ENCODE data around the gene GINS3. TPM values are rescaled to one million over a fixed set of nuclear protein-coding genes. Genes with fewer than 3 reads are reported as not detected.

The GINS3 gene
- total and polyA plus RNA-seq, 2 experiments from 2014 or later = 2.1 to 3.0 TPM

DNA sequence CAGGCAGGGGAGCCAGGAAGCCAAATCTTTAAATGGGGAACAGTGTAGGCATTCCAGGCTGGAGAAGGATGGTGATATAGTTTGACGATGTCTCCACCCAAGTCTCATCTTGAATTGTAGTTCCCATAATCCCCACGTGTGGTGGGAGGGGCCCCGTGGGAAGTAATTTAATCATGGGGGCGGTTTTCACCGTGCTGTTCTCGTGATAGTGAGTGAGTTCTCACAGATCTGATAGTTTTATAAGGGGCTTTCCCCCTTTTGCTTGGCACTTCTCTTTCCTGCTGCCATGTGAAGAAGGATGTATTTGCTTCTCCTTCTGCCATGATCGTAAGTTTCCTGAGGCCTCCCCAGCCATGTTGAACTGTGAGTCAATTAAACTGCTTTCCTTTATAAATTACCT is 28.8 kb downstream of the GINS3 start:
- Histone ChIP-seq H3K9me2 (replicated peaks; ENCODE audit: insufficient read depth) (no peaks in the 10 kb centered on the region), H3K4me3 (no peak overlapping the region), H3K9me3 (ENCODE audit: low read depth) (no peaks in the 10 kb centered on the region), H3K4me1 (ENCODE audit: insufficient read depth) (no peaks in the 10 kb centered on the region), H3K27me3 (no peaks in the 10 kb centered on the region), H2AFZ (no peak overlapping the region), H3K4me2 (no peak overlapping the region), H3K36me3 (replicated peaks; ENCODE audit: insufficient read depth, low read depth) (no peaks in the 10 kb centered on the region), H4K20me1 (ENCODE audit: insufficient read depth, poor library complexity, severe bottlenecking) (no peaks in the 10 kb centered on the region), H3K27ac (no peak overlapping the region), H3K79me2 (no peaks in the 10 kb centered on the region)
- 60% methylated on average over 7 of the region's 7 CpGs for WGBS (ENCODE audit: low lambda C conversion rate, missing lambda C conversion rate)
- no peak for DNase-seq (ENCODE audit: low spot score)
- TF ChIP-seq EZH2 (IDR thresholded peaks at IDR 0.05; ENCODE audit: borderline replicate concordance) = no peak
- no peak for TF ChIP-seq EZH2phosphoT487 (IDR thresholded peaks at IDR 0.05; ENCODE audit: low read depth, severe bottlenecking, unreplicated experiment)
- TF ChIP-seq, protein P1, sequence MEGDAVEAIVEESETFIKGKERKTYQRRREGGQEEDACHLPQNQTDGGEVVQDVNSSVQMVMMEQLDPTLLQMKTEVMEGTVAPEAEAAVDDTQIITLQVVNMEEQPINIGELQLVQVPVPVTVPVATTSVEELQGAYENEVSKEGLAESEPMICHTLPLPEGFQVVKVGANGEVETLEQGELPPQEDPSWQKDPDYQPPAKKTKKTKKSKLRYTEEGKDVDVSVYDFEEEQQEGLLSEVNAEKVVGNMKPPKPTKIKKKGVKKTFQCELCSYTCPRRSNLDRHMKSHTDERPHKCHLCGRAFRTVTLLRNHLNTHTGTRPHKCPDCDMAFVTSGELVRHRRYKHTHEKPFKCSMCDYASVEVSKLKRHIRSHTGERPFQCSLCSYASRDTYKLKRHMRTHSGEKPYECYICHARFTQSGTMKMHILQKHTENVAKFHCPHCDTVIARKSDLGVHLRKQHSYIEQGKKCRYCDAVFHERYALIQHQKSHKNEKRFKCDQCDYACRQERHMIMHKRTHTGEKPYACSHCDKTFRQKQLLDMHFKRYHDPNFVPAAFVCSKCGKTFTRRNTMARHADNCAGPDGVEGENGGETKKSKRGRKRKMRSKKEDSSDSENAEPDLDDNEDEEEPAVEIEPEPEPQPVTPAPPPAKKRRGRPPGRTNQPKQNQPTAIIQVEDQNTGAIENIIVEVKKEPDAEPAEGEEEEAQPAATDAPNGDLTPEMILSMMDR (IDR thresholded peaks at IDR 0.05; ENCODE audit: poor library complexity) = no peak

DNA sequence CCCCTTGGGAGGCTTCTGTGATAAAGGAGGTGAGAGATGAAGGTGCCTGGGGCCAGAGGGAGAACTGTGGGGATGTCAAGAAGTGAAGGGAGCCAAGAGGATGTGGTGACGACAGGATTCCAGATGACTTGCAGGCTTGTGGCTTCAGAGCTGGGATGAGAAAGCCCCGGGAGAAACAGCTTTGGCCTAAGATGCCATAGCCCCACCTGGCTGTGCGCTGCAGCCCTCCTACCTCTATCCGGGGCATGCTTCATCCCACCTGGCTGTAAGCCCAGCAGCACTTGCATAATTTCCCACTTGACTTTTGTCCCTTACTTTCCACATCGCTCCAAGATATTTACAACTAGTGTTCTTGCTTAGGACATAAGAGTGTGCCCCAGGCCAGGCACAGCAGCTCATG is 29.3 kb downstream of the GINS3 start:
- Histone ChIP-seq H3K9me3 (ENCODE audit: low read depth) (no peaks in the 10 kb centered on the region), H3K4me1 (ENCODE audit: insufficient read depth) (no peaks in the 10 kb centered on the region), H3K36me3 (replicated peaks; ENCODE audit: insufficient read depth, low read depth) (no peaks in the 10 kb centered on the region), H3K27ac (no peak overlapping the region), H3K4me3 (no peak overlapping the region), H4K20me1 (ENCODE audit: insufficient read depth, poor library complexity, severe bottlenecking) (no peaks in the 10 kb centered on the region), H3K9me2 (replicated peaks; ENCODE audit: insufficient read depth) (no peaks in the 10 kb centered on the region), H3K79me2 (no peaks in the 10 kb centered on the region), H3K27me3 (no peaks in the 10 kb centered on the region), H2AFZ (no peak overlapping the region), H3K4me2 (no peak overlapping the region)
- 67% methylated on average over 5 of the region's 5 CpGs for WGBS (ENCODE audit: low lambda C conversion rate, missing lambda C conversion rate)
- TF ChIP-seq EZH2 (IDR thresholded peaks at IDR 0.05; ENCODE audit: borderline replicate concordance) (no peak), EZH2phosphoT487 (IDR thresholded peaks at IDR 0.05; ENCODE audit: low read depth, severe bottlenecking, unreplicated experiment) (no peak)
- TF ChIP-seq, protein P1 (IDR thresholded peaks at IDR 0.05; ENCODE audit: poor library complexity) = no peak
- DNase-seq (ENCODE audit: low spot score) = no peak

DNA sequence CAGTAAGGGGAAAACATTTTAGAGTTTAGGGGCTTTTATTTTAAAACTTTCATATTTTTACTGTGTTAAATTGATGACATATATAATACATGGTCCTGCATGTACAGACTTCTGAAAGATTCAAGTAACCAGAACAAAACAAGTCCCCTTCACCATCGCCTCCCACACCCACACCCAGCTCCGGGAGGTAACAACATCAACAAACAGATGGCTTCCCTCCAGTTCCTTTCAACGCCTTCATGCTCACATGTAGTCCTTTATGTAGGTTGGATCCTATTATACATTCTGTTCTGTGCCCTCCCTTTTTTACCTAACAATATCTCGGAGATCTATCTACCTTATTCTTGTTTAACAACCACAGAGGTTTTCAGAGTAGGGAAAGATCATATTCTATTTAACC is 30.5 kb downstream of the GINS3 start:
- Histone ChIP-seq H3K79me2 (no peaks in the 10 kb centered on the region), H4K20me1 (ENCODE audit: insufficient read depth, poor library complexity, severe bottlenecking) (no peaks in the 10 kb centered on the region), H3K9me2 (replicated peaks; ENCODE audit: insufficient read depth) (no peaks in the 10 kb centered on the region), H3K27me3 (no peaks in the 10 kb centered on the region), H3K4me1 (ENCODE audit: insufficient read depth) (no peaks in the 10 kb centered on the region), H3K27ac (no peak overlapping the region), H3K9me3 (ENCODE audit: low read depth) (no peaks in the 10 kb centered on the region), H3K36me3 (replicated peaks; ENCODE audit: insufficient read depth, low read depth) (no peaks in the 10 kb centered on the region), H3K4me3 (no peak overlapping the region), H3K4me2 (no peak overlapping the region), H2AFZ (no peak overlapping the region)
- no peak for TF ChIP-seq EZH2 (IDR thresholded peaks at IDR 0.05; ENCODE audit: borderline replicate concordance)
- TF ChIP-seq, protein P1 (IDR thresholded peaks at IDR 0.05; ENCODE audit: poor library complexity) = no peak
- TF ChIP-seq EZH2phosphoT487 (IDR thresholded peaks at IDR 0.05; ENCODE audit: low read depth, severe bottlenecking, unreplicated experiment) = no peak
- 84% methylated on average over 4 of the region's 4 CpGs for WGBS (ENCODE audit: low lambda C conversion rate, missing lambda C conversion rate)
- no peak for DNase-seq (ENCODE audit: low spot score)

DNA sequence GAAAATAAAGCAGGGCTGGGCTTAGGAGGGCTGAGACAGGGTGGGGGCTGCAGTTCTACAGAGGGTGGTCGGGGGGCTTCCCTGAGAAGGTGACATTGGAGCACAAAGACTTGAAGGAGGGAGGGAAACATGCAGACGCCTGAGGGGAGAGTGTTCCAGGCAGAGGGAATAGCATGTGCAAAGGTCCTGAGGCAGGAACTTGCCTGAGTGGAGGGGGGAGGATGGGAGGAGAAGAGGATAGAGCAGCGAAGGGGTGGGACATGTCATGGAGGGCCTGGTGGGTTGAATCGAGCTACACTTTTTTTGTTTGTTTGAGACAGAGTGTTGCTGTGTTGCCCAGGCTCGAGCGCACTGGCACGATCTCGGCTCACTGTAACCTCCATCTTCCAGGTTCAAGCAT is 33.0 kb downstream of the GINS3 start:
- WGBS (ENCODE audit: low lambda C conversion rate, missing lambda C conversion rate) = 94% methylated on average over 7 of the region's 8 CpGs
- Histone ChIP-seq H3K9me2 (replicated peaks; ENCODE audit: insufficient read depth) (no peaks in the 10 kb centered on the region), H3K9me3 (ENCODE audit: low read depth) (no peaks in the 10 kb centered on the region), H3K4me1 (ENCODE audit: insufficient read depth) (no peaks in the 10 kb centered on the region), H3K27ac (no peak overlapping the region), H3K4me3 (no peak overlapping the region), H3K79me2 (no peaks in the 10 kb centered on the region), H3K4me2 (no peak overlapping the region), H4K20me1 (ENCODE audit: insufficient read depth, poor library complexity, severe bottlenecking) (no peaks in the 10 kb centered on the region), H3K36me3 (replicated peaks; ENCODE audit: insufficient read depth, low read depth) (no peaks in the 10 kb centered on the region), H2AFZ (no peak overlapping the region), H3K27me3 (peaks cover 9% of the 10 kb centered on the region)
- no peak for DNase-seq (ENCODE audit: low spot score)
- TF ChIP-seq EZH2phosphoT487 (IDR thresholded peaks at IDR 0.05; ENCODE audit: low read depth, severe bottlenecking, unreplicated experiment) = no peak
- TF ChIP-seq, protein P1 (IDR thresholded peaks at IDR 0.05; ENCODE audit: poor library complexity) = no peak
